Endothelial cell of umbilical vein (primary cell): ENCODE results near the gene RUSC2.

Source experiments
- CTCF ChIP-seq, 2 donors: IDR thresholded peaks; 1 replicate in 1 of 2; 2 replicates in 1 of 2; pipeline ENCODE4 v1.5.1; 2011; ENCODE audit warnings: low read length in 2 of 2, mild to moderate bottlenecking in 2 of 2, moderate library complexity in 2 of 2, control low read depth in 1 of 2, inconsistent platforms in 1 of 2, low read depth in 1 of 2; ENCODE audit not compliant: insufficient read depth in 1 of 2; ENCODE audit errors: extremely low read depth in 1 of 2
- POLR2A ChIP-seq: IDR thresholded peaks from 2 replicates; pipeline ENCODE4 v1.6.1; 2012; ENCODE audit warnings: low read depth, mild to moderate bottlenecking, control low read depth, low read length

DNA sequence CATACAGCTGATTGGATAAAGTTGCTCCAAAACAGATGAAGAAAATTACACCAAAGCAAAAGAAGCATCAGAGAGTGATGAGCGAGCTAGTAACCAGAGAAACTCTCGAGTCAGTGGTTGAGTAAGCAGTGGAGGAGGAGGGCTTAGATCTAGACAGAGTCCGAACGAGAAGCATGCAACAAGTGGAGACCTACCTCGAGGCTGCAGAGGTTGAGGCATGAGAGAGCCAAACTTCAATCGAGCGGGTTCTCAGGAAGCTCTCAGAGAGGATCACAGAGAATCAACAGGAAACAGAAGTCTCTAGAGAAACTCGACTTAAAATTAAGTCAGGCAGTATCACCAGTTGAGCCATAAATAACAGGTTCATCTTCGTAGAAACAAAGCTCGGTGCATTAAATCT is 6.1 kb downstream of the RUSC2 start:
- TF ChIP-seq POLR2A = no peak
- no peak for TF ChIP-seq CTCF (IDR thresholded peaks at IDR 0.05; ENCODE audit: extremely low read depth in 1 of 2, insufficient read depth in 1 of 2, low read depth in 1 of 2, low read length in 2 of 2)
